GM23338 (cell line): ENCODE results near the gene HENMT1.

ENCODE experiments used
- REST ChIP-seq: IDR thresholded peaks from one replicate; pipeline ENCODE4 v1.6.1; 2018; ENCODE audit warnings: antibody characterized with exemption; ENCODE audit not compliant: unreplicated experiment
- TF ChIP-seq, protein P1 (sequence below), 2 experiments: fragments of 200-600 bp in 1 of 2; sonication (generic) in 1 of 2; conservative IDR thresholded peaks; 2 replicates each; pipeline versions ENCODE4 v1.5.1 to v1.6.1; 2016 to 2017; ENCODE audit warnings: antibody characterized with exemption in 2 of 2, low read depth in 2 of 2, mild to moderate bottlenecking in 2 of 2, moderate library complexity in 1 of 2

DNA sequence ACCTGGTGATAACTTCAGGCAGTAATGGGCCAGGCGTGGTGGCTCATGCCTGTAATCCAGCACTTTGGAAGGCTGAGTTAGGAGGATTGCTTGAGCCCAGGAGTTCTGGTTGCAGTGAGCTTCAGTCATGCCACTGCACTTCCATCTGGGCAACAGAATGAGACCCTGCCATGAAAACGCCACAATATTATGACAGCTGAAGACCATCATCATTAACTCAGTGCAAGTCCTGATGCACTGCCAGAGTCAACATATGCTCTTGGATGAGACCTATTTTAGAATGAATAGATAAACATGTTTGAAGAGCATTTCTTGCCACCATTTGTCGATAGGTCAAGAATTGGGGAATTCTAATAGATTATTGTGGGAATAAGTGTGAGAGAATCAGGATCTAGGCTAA lies 26.4 kb downstream of the HENMT1 start:
- TF ChIP-seq, protein P1, sequence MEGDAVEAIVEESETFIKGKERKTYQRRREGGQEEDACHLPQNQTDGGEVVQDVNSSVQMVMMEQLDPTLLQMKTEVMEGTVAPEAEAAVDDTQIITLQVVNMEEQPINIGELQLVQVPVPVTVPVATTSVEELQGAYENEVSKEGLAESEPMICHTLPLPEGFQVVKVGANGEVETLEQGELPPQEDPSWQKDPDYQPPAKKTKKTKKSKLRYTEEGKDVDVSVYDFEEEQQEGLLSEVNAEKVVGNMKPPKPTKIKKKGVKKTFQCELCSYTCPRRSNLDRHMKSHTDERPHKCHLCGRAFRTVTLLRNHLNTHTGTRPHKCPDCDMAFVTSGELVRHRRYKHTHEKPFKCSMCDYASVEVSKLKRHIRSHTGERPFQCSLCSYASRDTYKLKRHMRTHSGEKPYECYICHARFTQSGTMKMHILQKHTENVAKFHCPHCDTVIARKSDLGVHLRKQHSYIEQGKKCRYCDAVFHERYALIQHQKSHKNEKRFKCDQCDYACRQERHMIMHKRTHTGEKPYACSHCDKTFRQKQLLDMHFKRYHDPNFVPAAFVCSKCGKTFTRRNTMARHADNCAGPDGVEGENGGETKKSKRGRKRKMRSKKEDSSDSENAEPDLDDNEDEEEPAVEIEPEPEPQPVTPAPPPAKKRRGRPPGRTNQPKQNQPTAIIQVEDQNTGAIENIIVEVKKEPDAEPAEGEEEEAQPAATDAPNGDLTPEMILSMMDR (conservative IDR thresholded peaks at IDR 0.05; ENCODE audit: low read depth in 2 of 2), result no peak
- no peak for TF ChIP-seq REST
